MM.1S (cell line): ENCODE measurements around the gene MOCS1.

Experiments used
- DNase-seq: peaks from one replicate; pipeline ENCODE4 v3.0.0-alpha.2; 2015
- H2AFZ ChIP-seq: fragments of 300-600 bp; sonication (generic); 2 replicates; pipeline ENCODE4 v1.6.0; 2016; ENCODE audit warnings: antibody characterized with exemption, low read length
- H3F3A ChIP-seq: fragments of 300-600 bp; sonication (generic); 2 replicates; pipeline ENCODE4 v1.6.1; 2016; ENCODE audit warnings: mild to moderate bottlenecking, antibody characterized with exemption, low read length, moderate library complexity, mixed read lengths; ENCODE audit not compliant: insufficient read depth
- H3K27ac ChIP-seq: fragments of 300-600 bp; sonication (generic); 2 replicates; pipeline ENCODE4 v1.5.1; 2016; ENCODE audit warnings: mild to moderate bottlenecking, low read length
- H3K27me3 ChIP-seq: fragments of 300-600 bp; sonication (generic); replicated peaks from 2 replicates; pipeline ENCODE4 v1.6.0; 2016; ENCODE audit warnings: low read length; ENCODE audit not compliant: insufficient read depth
- H3K36me3 ChIP-seq: fragments of 300-600 bp; sonication (generic); replicated peaks from 2 replicates; pipeline ENCODE4 v1.6.1; 2016; ENCODE audit warnings: mild to moderate bottlenecking, low read length, mixed read lengths; ENCODE audit not compliant: insufficient read depth
- H3K4me1 ChIP-seq: fragments of 300-600 bp; sonication (generic); 2 replicates; pipeline ENCODE4 v1.6.1; 2016; ENCODE audit warnings: low read length, mixed read lengths
- H3K4me2 ChIP-seq: fragments of 300-600 bp; sonication (generic); 2 replicates; pipeline ENCODE4 v1.6.0; 2016; ENCODE audit warnings: low read depth, low read length
- H3K4me3 ChIP-seq: fragments of 300-600 bp; sonication (generic); 2 replicates; pipeline ENCODE4 v1.5.1; 2016; ENCODE audit warnings: low read length, mixed read lengths
- H3K79me2 ChIP-seq: fragments of 300-600 bp; sonication (generic); 2 replicates; pipeline ENCODE4 v1.6.1; 2016; ENCODE audit warnings: mixed run types, low read length, mixed read lengths
- H3K9ac ChIP-seq: fragments of 300-600 bp; sonication (generic); 2 replicates; pipeline ENCODE4 v1.6.1; 2016; ENCODE audit warnings: low read length, mixed read lengths
- H3K9me2 ChIP-seq: fragments of 300-600 bp; sonication (generic); replicated peaks from 2 replicates; pipeline ENCODE4 v1.6.1; 2016; ENCODE audit warnings: mild to moderate bottlenecking, low read length, mixed read lengths; ENCODE audit not compliant: insufficient read depth
- H3K9me3 ChIP-seq: fragments of 300-600 bp; sonication (generic); replicated peaks from 2 replicates; pipeline ENCODE4 v1.6.1; 2016; ENCODE audit warnings: mild to moderate bottlenecking, low read length, mixed read lengths; ENCODE audit not compliant: insufficient read depth
- H4K20me1 ChIP-seq: fragments of 300-600 bp; sonication (generic); 2 replicates; pipeline ENCODE4 v1.6.1; 2016; ENCODE audit warnings: mild to moderate bottlenecking, low read length, moderate library complexity, mixed read lengths; ENCODE audit not compliant: insufficient read depth
- CTCF ChIP-seq: fragments of 300-600 bp; sonication (generic); IDR thresholded peaks from 2 replicates; pipeline ENCODE4 v1.5.1; 2016; ENCODE audit warnings: antibody characterized with exemption, low read length, mixed read lengths
- EZH2 ChIP-seq: fragments of 300-600 bp; sonication (generic); optimal IDR thresholded peaks from 2 replicates; pipeline ENCODE3; 2017; ENCODE audit warnings: low read depth, mild to moderate bottlenecking, antibody characterized with exemption, low read length, mixed read lengths
- EZH2phosphoT487 ChIP-seq: fragments of 300-600 bp; sonication (generic); IDR thresholded peaks from 2 replicates; pipeline ENCODE4 v1.6.1; 2018; ENCODE audit warnings: antibody characterized with exemption, low read length

The MOCS1 gene

DNA sequence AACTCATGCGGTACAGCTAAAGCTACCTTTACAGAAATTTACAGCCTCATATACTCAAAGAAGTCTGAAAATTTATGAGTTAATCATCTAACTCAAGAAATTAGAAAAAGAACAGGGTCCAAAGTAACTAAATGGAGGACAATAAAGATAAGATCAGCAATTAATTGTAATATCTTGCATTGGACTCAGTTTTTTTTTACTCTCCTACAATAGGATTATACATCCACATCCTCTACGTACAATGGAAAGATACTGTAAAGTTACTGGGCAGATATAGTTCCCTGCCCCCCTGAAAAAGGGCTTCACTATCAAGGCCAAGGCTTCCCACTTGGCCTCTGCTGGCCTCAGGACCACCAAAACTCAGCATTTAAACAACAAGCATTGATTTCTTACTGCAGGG lies 31.5 kb upstream of the MOCS1 start:
- H2AFZ ChIP-seq = no peak overlapping the region
- no peak overlapping the region for H3K27ac ChIP-seq
- no peaks in the 10 kb centered on the region for H3K79me2 ChIP-seq
- H3K4me3 ChIP-seq = no peak overlapping the region
- no peak overlapping the region for H3K9ac ChIP-seq
- H3K9me2 ChIP-seq = no peaks in the 10 kb centered on the region
- no peak overlapping the region for H3K4me2 ChIP-seq
- H3K4me1 ChIP-seq = no peaks in the 10 kb centered on the region
- no peaks in the 10 kb centered on the region for H3K27me3 ChIP-seq
- no peaks in the 10 kb centered on the region for H3K9me3 ChIP-seq
- DNase-seq = no peak
- no peaks in the 10 kb centered on the region for H3F3A ChIP-seq
- H4K20me1 ChIP-seq = no peaks in the 10 kb centered on the region
- TF ChIP-seq CTCF = no peak
- TF ChIP-seq EZH2 = no peak
- TF ChIP-seq EZH2phosphoT487 = no peak
- no peaks in the 10 kb centered on the region for H3K36me3 ChIP-seq

DNA sequence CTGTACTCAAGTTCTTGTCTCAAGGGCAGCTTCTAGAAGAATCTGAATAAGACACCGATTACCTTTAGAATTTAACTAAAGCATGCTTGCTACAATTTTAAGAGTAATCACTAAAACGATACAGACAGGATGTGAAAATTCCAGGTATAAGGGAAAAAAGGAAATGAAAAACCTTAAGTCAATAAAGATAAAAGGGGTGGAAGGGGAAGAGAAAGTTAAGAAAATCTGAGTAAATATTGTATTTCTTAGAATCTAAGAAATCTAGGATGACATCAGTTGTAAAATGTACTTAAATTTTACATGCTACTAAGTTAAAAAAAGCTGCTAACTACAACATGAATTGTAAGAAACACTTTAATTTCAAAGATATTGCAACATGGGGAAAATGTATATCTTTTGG lies 30.3 kb upstream of the MOCS1 start:
- TF ChIP-seq CTCF (no peak), EZH2 (no peak), EZH2phosphoT487 (no peak)
- H3K4me3 ChIP-seq = no peak overlapping the region
- H3K9me3 ChIP-seq = no peaks in the 10 kb centered on the region
- no peaks in the 10 kb centered on the region for H3K36me3 ChIP-seq
- no peak overlapping the region for H3K9ac ChIP-seq
- H3K4me2 ChIP-seq = no peak overlapping the region
- no peaks in the 10 kb centered on the region for H3K79me2 ChIP-seq
- no peaks in the 10 kb centered on the region for H4K20me1 ChIP-seq
- DNase-seq = no peak
- H3K27me3 ChIP-seq = no peaks in the 10 kb centered on the region
- no peak overlapping the region for H2AFZ ChIP-seq
- no peak overlapping the region for H3K27ac ChIP-seq
- no peaks in the 10 kb centered on the region for H3K4me1 ChIP-seq
- no peaks in the 10 kb centered on the region for H3K9me2 ChIP-seq
- H3F3A ChIP-seq = no peaks in the 10 kb centered on the region

- Histone ChIP-seq H3F3A (no peaks in the 10 kb centered on the region), H3K9me2 (no peaks in the 10 kb centered on the region), H3K79me2 (no peaks in the 10 kb centered on the region), H3K4me1 (no peaks in the 10 kb centered on the region), H3K9me3 (no peaks in the 10 kb centered on the region), H3K27ac (no peak overlapping the region), H3K27me3 (no peaks in the 10 kb centered on the region), H2AFZ (no peak overlapping the region), H3K4me3 (no peak overlapping the region), H3K9ac (no peak overlapping the region), H4K20me1 (no peaks in the 10 kb centered on the region), H3K36me3 (no peaks in the 10 kb centered on the region), H3K4me2 (no peak overlapping the region)
- no peak for TF ChIP-seq EZH2
- DNase-seq = no peak
Observed at GRCh38 chr6:39964094-39964493, 29.8 kb upstream of the MOCS1 start.

DNA sequence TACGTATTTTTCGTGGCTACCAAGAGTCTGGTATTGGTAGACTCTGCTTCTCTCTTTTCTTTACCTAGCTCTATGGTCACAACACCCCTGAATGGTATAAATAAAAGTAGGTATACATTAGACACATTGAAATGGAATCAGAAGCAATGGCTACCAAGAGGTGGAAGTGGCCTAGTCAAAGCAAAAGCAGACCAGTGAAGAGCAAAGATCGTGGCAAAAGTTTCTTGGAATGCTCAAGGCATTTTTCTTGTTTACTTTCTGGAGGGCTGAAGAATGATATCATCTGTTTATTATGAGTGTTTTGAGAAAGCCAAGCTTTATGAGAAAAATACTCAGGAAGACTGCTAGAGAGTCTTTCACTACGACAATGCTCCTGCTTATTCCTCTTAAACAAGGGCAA lies 28.6 kb upstream of the MOCS1 start:
- TF ChIP-seq EZH2phosphoT487 (no peak), EZH2 (no peak), CTCF (no peak)
- Histone ChIP-seq H3K9me2 (no peaks in the 10 kb centered on the region), H3K4me3 (no peak overlapping the region)

More for the DNA sequence above, 28.6 kb upstream of the MOCS1 start:
- H3K4me1 ChIP-seq = no peaks in the 10 kb centered on the region
- no peaks in the 10 kb centered on the region for H4K20me1 ChIP-seq
- no peak overlapping the region for H3K27ac ChIP-seq
- no peaks in the 10 kb centered on the region for H3K36me3 ChIP-seq
- no peak overlapping the region for H2AFZ ChIP-seq
- H3K79me2 ChIP-seq = no peaks in the 10 kb centered on the region
- H3K9ac ChIP-seq = no peak overlapping the region
- H3F3A ChIP-seq = no peaks in the 10 kb centered on the region
- no peaks in the 10 kb centered on the region for H3K9me3 ChIP-seq
- H3K4me2 ChIP-seq = no peak overlapping the region
- DNase-seq = no peak
- H3K27me3 ChIP-seq = no peaks in the 10 kb centered on the region
